ENCODE data around the gene PKMYT1.
A peak's percentile ranks its signal among the peaks of the same experiment; 100 is the strongest.
"Not testable (repeated sequence)": the region's sequence is repeated elsewhere in the genome, so short reads cannot be mapped to it uniquely, and the experiment has no call there.

PKMYT1 gene

DNA sequence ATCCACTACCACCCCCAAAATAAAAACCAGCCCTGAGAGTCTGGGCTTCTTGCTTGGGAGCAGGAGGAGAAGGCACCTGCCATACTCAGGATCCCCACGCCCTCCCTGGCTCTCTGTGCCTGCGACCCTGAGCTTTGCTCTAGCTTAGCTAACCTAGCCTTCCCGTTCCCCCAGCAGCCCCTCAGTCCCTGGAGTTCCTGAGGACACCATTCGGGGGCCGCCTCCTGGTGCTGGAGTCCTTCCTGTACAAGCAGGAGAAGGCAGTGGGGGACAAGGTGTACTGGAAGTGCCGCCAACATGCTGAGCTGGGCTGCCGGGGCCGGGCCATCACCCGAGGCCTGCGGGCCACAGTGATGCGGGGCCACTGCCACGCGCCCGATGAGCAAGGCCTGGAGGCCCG, 50.0 kb downstream of the PKMYT1 start:
- H3K4me3 ChIP-seq (ENCODE audit: low read depth, low read length) = no peak overlapping the region
- in situ Hi-C loops (cut with HindIII; ENCODE audit: low sequenced_read_pairs) = no loop called here
- TF ChIP-seq, protein P1, sequence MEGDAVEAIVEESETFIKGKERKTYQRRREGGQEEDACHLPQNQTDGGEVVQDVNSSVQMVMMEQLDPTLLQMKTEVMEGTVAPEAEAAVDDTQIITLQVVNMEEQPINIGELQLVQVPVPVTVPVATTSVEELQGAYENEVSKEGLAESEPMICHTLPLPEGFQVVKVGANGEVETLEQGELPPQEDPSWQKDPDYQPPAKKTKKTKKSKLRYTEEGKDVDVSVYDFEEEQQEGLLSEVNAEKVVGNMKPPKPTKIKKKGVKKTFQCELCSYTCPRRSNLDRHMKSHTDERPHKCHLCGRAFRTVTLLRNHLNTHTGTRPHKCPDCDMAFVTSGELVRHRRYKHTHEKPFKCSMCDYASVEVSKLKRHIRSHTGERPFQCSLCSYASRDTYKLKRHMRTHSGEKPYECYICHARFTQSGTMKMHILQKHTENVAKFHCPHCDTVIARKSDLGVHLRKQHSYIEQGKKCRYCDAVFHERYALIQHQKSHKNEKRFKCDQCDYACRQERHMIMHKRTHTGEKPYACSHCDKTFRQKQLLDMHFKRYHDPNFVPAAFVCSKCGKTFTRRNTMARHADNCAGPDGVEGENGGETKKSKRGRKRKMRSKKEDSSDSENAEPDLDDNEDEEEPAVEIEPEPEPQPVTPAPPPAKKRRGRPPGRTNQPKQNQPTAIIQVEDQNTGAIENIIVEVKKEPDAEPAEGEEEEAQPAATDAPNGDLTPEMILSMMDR (IDR thresholded peaks at IDR 0.05; ENCODE audit: low read depth, low read length, missing control alignments) = no peak
- no peak for DNase-seq (ENCODE audit: low read depth)

- in situ Hi-C loops (cut with HindIII; ENCODE audit: low sequenced_read_pairs) = no loop called here
- TF ChIP-seq, protein P1 (IDR thresholded peaks at IDR 0.05; ENCODE audit: low read depth, low read length, missing control alignments) = no peak
- no peak overlapping the region for H3K4me3 ChIP-seq (ENCODE audit: low read depth, low read length)
- DNase-seq (ENCODE audit: low read depth) = no peak
Measured at GRCh38 chr16:2929693-2930092, 50.6 kb downstream of the PKMYT1 start.

DNA sequence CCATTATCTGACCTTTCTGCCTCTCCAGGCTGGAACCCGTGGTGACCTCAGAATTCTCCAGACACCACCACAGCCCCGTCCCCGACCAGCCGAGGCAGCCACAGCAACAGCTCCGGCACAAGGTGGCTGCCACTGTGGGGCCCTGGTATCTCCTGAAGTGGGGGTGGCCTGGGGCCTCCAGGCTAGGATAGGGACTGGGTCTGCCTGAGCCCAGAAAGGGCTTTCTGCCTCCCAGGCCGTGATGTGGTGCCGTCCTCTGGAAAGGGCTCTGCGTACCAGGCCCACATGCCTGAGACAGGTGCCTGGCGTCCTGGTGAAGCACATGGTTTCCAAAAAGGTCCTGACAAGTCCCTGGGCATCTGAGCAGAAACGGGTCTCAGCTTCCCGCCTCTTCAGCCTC, 51.5 kb downstream of the PKMYT1 start:
- TF ChIP-seq, protein P1 (IDR thresholded peaks at IDR 0.05; ENCODE audit: low read depth, low read length, missing control alignments) = no peak
- H3K4me3 ChIP-seq (ENCODE audit: low read depth, low read length) = no peak overlapping the region
- in situ Hi-C loops (cut with HindIII; ENCODE audit: low sequenced_read_pairs) = no loop called here
- no peak for DNase-seq (ENCODE audit: low read depth)

- H3K4me3 ChIP-seq (ENCODE audit: low read depth, low read length); in situ Hi-C loops (cut with HindIII; ENCODE audit: low sequenced_read_pairs); DNase-seq (ENCODE audit: low read depth): not testable (repeated sequence)
Measured at GRCh38 chr16:2928151-2928550, 52.1 kb downstream of the PKMYT1 start.

- TF ChIP-seq, protein P1 (IDR thresholded peaks at IDR 0.05; ENCODE audit: low read depth, low read length, missing control alignments) = peak; percentile 90
- H3K4me3 ChIP-seq (ENCODE audit: low read depth, low read length) = no peak overlapping the region
- in situ Hi-C loops (cut with HindIII; ENCODE audit: low sequenced_read_pairs) = no loop called here
- DNase-seq (ENCODE audit: low read depth) = peak; percentile 70
Measured at GRCh38 chr16:2927010-2927646, 53.1 kb downstream of the PKMYT1 start.

DNA sequence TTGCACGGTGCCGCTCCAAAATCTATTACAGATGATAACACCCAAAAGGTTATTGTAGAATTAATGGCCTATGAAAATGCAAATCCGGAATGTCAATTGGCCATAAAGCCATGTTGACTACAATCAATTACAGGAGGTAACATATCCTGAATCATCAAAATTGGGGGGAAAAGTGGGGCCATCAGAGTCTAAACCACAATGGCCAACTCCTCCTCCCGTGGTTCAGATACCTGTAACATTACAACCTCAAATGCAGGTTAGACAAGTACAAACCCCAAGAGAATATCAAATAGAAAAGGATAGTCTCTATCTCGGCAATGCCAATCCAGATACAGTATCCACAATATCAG, 53.6 kb downstream of the PKMYT1 start:
- H3K4me3 ChIP-seq (ENCODE audit: low read depth, low read length) = no peak overlapping the region
- TF ChIP-seq, protein P1 (IDR thresholded peaks at IDR 0.05; ENCODE audit: low read depth, low read length, missing control alignments) = no peak
- in situ Hi-C loops (cut with HindIII; ENCODE audit: low sequenced_read_pairs) = no loop called here
- no peak for DNase-seq (ENCODE audit: low read depth)

- no peak overlapping the region for H3K4me3 ChIP-seq (ENCODE audit: low read depth, low read length)
- DNase-seq (ENCODE audit: low read depth) = no peak
- TF ChIP-seq, protein P1 (IDR thresholded peaks at IDR 0.05; ENCODE audit: low read depth, low read length, missing control alignments) = no peak
- in situ Hi-C loops (cut with HindIII; ENCODE audit: low sequenced_read_pairs) = no loop called here
Measured at GRCh38 chr16:2925951-2926649, 54.1 kb downstream of the PKMYT1 start.
